ENCODE measurements around the gene ASCL2. TPM values are rescaled to one million over a fixed set of nuclear protein-coding genes. Genes with fewer than 3 reads are reported as not detected.

Gene ASCL2
- total RNA-seq, 4 donors from 2014 or later = 21.9 to 43.6 (median 29.3) TPM

- no peak overlapping the region for H3K4me3 ChIP-seq (ENCODE audit: low read depth, poor library complexity, severe bottlenecking)
- TF ChIP-seq POLR2A (IDR thresholded peaks at IDR 0.05) (no peak), CTCF (IDR thresholded peaks at IDR 0.05) (no peak)
- 85 to 92% methylated on average over 9 of the region's 9 CpGs for WGBS, 2 donors
- DNase-seq (ENCODE audit: low spot score in 2 of 2) = no peak
- intact Hi-C loops (cut with DNase I; ENCODE audit: low total_unique reads) = no loop called here
Measured at GRCh38 chr11:2250041-2250440, 20.3 kb downstream of the ASCL2 start.

GRCh38 chr11:2249189-2249916 is 21.0 kb downstream of the ASCL2 start:
- WGBS, 2 donors = 86 to 88% methylated on average over 17 to 19 of the region's 20 CpGs
- DNase-seq (ENCODE audit: low spot score in 2 of 2) = no peak
- TF ChIP-seq POLR2A (IDR thresholded peaks at IDR 0.05) = no peak
- TF ChIP-seq CTCF (IDR thresholded peaks at IDR 0.05) = no peak
- intact Hi-C loops (cut with DNase I; ENCODE audit: low total_unique reads) = no loop called here
- H3K4me3 ChIP-seq (ENCODE audit: low read depth, poor library complexity, severe bottlenecking) = no peak overlapping the region

DNA sequence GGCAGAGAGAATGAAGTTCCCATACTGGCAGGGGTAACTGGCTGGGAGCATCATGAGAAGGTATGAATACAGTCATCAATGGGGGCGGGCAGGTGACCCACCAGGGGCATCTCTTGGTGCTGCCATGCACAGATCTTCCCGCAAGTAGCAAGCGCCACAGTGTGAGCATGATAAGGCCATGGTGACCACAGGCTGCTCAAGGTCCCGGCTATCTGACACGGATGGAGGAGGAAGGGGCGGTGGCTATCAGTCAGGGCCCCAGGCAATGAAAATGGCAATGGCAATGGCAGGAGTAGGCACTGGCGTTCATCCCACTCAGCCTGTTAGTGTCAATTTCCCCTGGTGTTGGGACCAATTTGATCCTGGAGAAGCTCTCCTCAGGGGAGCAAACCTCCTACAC is 21.6 kb downstream of the ASCL2 start:
- TF ChIP-seq CTCF (IDR thresholded peaks at IDR 0.05) = no peak
- no peak for TF ChIP-seq POLR2A (IDR thresholded peaks at IDR 0.05)
- 92 to 96% methylated on average over 6 to 7 of the region's 7 CpGs for WGBS, 2 donors
- no peak for DNase-seq (ENCODE audit: low spot score in 2 of 2)
- intact Hi-C loops (cut with DNase I; ENCODE audit: low total_unique reads) = no loop called here
- no peak overlapping the region for H3K4me3 ChIP-seq (ENCODE audit: low read depth, poor library complexity, severe bottlenecking)

DNA sequence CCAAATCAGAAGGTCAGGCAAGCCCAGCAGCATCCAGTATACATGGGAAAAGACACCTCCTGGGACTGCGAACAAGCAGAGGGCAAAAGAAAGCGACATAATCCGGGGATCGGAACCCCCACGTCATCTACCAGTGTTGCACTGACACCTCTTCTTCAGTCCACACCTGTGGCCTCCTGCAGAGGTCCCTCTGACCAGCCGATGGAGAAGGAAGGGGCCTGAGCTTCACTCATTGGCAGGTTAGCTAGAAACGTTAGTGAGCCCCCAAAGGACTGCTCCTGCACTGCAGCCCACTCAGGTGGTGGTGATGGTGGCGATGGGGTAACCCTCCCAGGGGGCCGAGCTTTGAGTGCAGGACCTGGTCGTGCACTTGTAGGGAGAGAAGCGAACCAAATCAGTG is 22.1 kb downstream of the ASCL2 start:
- WGBS, 2 donors = 90 to 94% methylated on average over 11 of the region's 11 CpGs
- intact Hi-C loops (cut with DNase I; ENCODE audit: low total_unique reads) = no loop called here
- no peak overlapping the region for H3K4me3 ChIP-seq (ENCODE audit: low read depth, poor library complexity, severe bottlenecking)
- no peak for TF ChIP-seq CTCF (IDR thresholded peaks at IDR 0.05)
- TF ChIP-seq POLR2A (IDR thresholded peaks at IDR 0.05) = no peak
- DNase-seq (ENCODE audit: low spot score in 2 of 2) = no peak

- 70 to 82% methylated on average over 7 of the region's 7 CpGs for WGBS, 2 donors
- no peak for DNase-seq (ENCODE audit: low spot score in 2 of 2)
- no peak overlapping the region for H3K4me3 ChIP-seq (ENCODE audit: low read depth, poor library complexity, severe bottlenecking)
- TF ChIP-seq CTCF (IDR thresholded peaks at IDR 0.05) (no peak), POLR2A (IDR thresholded peaks at IDR 0.05) (no peak)
- intact Hi-C loops (cut with DNase I; ENCODE audit: low total_unique reads) = no loop called here
Measured at GRCh38 chr11:2247496-2247895, 22.9 kb downstream of the ASCL2 start.

- intact Hi-C loops (cut with DNase I; ENCODE audit: low total_unique reads) = no loop called here
- whole genome bisulfite sequencing, 2 donors = 73 to 84% methylated on average over 3 of the region's 3 CpGs
- TF ChIP-seq POLR2A (IDR thresholded peaks at IDR 0.05) (no peak), CTCF (IDR thresholded peaks at IDR 0.05) (no peak)
- no peak for DNase-seq (ENCODE audit: low spot score in 2 of 2)
- H3K4me3 ChIP-seq (ENCODE audit: low read depth, poor library complexity, severe bottlenecking) = no peak overlapping the region
Measured at GRCh38 chr11:2240834-2241233, 29.6 kb downstream of the ASCL2 start.
